ENCODE data around the gene INMT. TPM values are rescaled to one million over a fixed set of nuclear protein-coding genes. Genes with fewer than 3 reads are reported as not detected.

INMT gene
- total RNA-seq (2014; rRNA removed; shearing (Covaris generic)) (0.19 and 1.1 TPM in 2 replicates), polyA plus RNA-seq (2016; fragmentation: Nextera tagmentation; extraction: Ambion mirVana) (0.38 and 0.79 TPM in 2 replicates)
- long read RNA-seq: 0 reads

- no peak for ATAC-seq
- Histone ChIP-seq H3K9me2 (ENCODE audit: insufficient read depth) (peaks cover 11% of the 10 kb centered on the region; the same call in 1 of the 2 replicates), H3K36me3 (ENCODE audit: insufficient read depth) (no peaks in the 10 kb centered on the region), H3K27ac (ENCODE audit: low read depth) (no peak within 1 kb of the TSS), H3K4me3 (no peak within 1 kb of the TSS), H3K4me2 (no peak within 1 kb of the TSS), H3F3A (replicated peaks; ENCODE audit: low read depth) (no peaks in the 10 kb centered on the region), H3K4me1 (ENCODE audit: insufficient read depth) (no peaks in the 10 kb centered on the region), H3K27me3 (ENCODE audit: insufficient read depth) (no peaks in the 10 kb centered on the region), H4K20me1 (replicated peaks; ENCODE audit: insufficient read depth) (no peaks in the 10 kb centered on the region), H3K79me2 (replicated peaks; ENCODE audit: insufficient read depth) (no peaks in the 10 kb centered on the region), H2AFZ (no peak within 1 kb of the TSS)
- H3K4me1 Mint-ChIP-seq: no peaks in the 10 kb centered on the region
- peaks cover 3% of the 10 kb centered on the region for H3K27me3 Mint-ChIP-seq (ENCODE audit: insufficient read depth, low read depth, poor library complexity)
- no peaks in the 10 kb centered on the region; the same call in 2 of the 3 replicates for H3K36me3 Mint-ChIP-seq (ENCODE audit: low read depth)
- no peaks in the 10 kb centered on the region for H3K9me3 Mint-ChIP-seq
- H3K27ac Mint-ChIP-seq: no peak within 1 kb of the TSS
- DNase-seq (ENCODE audit: low spot score): no peak
- no peak within 1 kb of the TSS for H3K4me3 Mint-ChIP-seq
- TF ChIP-seq JUNB (IDR thresholded peaks at IDR 0.05; ENCODE audit: unreplicated experiment) (no peak), POLR2AphosphoS5 (IDR thresholded peaks at IDR 0.05; ENCODE audit: low read depth) (no peak), STAT1 (IDR thresholded peaks at IDR 0.05; ENCODE audit: unreplicated experiment) (no peak), ETS1 (IDR thresholded peaks at IDR 0.05) (no peak), ZNF462 (CRISPR knock-in tag; IDR thresholded peaks at IDR 0.05) (no peak), ZNF114 (CRISPR knock-in tag; IDR thresholded peaks at IDR 0.05) (no peak), ZNF331 (CRISPR knock-in tag; IDR thresholded peaks at IDR 0.05; ENCODE audit: low read depth) (no peak), EZH2phosphoT487 (IDR thresholded peaks at IDR 0.05; ENCODE audit: unreplicated experiment) (no peak), CTCF (conservative IDR thresholded peaks at IDR 0.05; ENCODE audit: low read depth in 2 of 2) (no peak), CREB1 (CRISPR knock-in tag; IDR thresholded peaks at IDR 0.05; ENCODE audit: low read depth) (no peak), NANOG (IDR thresholded peaks at IDR 0.05; ENCODE audit: borderline replicate concordance) (no peak), REST (IDR thresholded peaks at IDR 0.05; ENCODE audit: unreplicated experiment) (no peak)
Measured at GRCh38 chr7:30751696-30752273, at the start of gene INMT. Gene INMT (plus strand): TSS chr7:30752135. CDS start chr7:30752151, 16 bp downstream.

Data from GM23338 (cell line).